GM23338 (cell line): ENCODE measurements around the gene MRPL1. TPM values are rescaled to one million over a fixed set of nuclear protein-coding genes. Genes with fewer than 3 reads are reported as not detected.

Experiments used
- ATAC-seq: fragments of 200-7000 bp; cut with Tn5 transposase; 3 replicates; pipeline ENCODE4 v1.9.1; 2020
- DNase-seq: peaks from one replicate; pipeline ENCODE4 v3.0.0-alpha.2; 2015; ENCODE audit warnings: low spot score
- H2AFZ ChIP-seq: fragments of 200-600 bp; sonication (generic); 2 replicates; pipeline ENCODE4 v1.8.0; 2016; ENCODE audit warnings: antibody characterized with exemption, mild to moderate bottlenecking, moderate library complexity
- H3F3A ChIP-seq: fragments of 200-600 bp; sonication (generic); replicated peaks from 2 replicates; pipeline ENCODE4 v1.8.0; 2017; ENCODE audit warnings: antibody characterized with exemption, mixed run types, low read depth
- H3K27ac ChIP-seq: fragments of 200-600 bp; sonication (generic); 2 replicates; pipeline ENCODE4 v1.6.1; 2016; ENCODE audit warnings: low read depth
- H3K27me3 ChIP-seq: fragments of 200-600 bp; sonication (generic); 2 replicates; pipeline ENCODE4 v1.8.0; 2016; ENCODE audit warnings: mild to moderate bottlenecking, mixed run types, moderate library complexity; ENCODE audit not compliant: insufficient read depth
- H3K36me3 ChIP-seq: fragments of 200-600 bp; sonication (generic); 2 replicates; pipeline ENCODE4 v1.8.0; 2016; ENCODE audit warnings: mild to moderate bottlenecking; ENCODE audit not compliant: insufficient read depth
- H3K4me1 ChIP-seq: fragments of 200-600 bp; sonication (generic); 2 replicates; pipeline ENCODE4 v1.8.0; 2016; ENCODE audit warnings: mild to moderate bottlenecking, moderate library complexity; ENCODE audit not compliant: insufficient read depth
- H3K4me2 ChIP-seq: fragments of 200-600 bp; sonication (generic); 2 replicates; pipeline ENCODE4 v1.7.1; 2017; ENCODE audit warnings: mixed run types
- H3K4me3 ChIP-seq: fragments of 200-600 bp; sonication (generic); 2 replicates; pipeline ENCODE4 v1.6.1; 2016; ENCODE audit warnings: mixed run types
- H3K79me2 ChIP-seq: fragments of 200-600 bp; sonication (generic); replicated peaks from 2 replicates; pipeline ENCODE4 v1.8.0; 2017; ENCODE audit warnings: mild to moderate bottlenecking; ENCODE audit not compliant: insufficient read depth
- H3K9me2 ChIP-seq: fragments of 200-600 bp; sonication (generic); 2 replicates; pipeline ENCODE4 v1.8.0; 2017; ENCODE audit not compliant: insufficient read depth
- H4K20me1 ChIP-seq: fragments of 200-600 bp; sonication (generic); replicated peaks from 2 replicates; pipeline ENCODE4 v1.8.0; 2017; ENCODE audit warnings: mild to moderate bottlenecking; ENCODE audit not compliant: insufficient read depth
- H3K27ac Mint-ChIP-seq: 2 replicates; pipeline ENCODE4 v1.8.0; 2020; ENCODE audit warnings: inconsistent platforms, mild to moderate bottlenecking, moderate library complexity, mixed read lengths
- H3K27me3 Mint-ChIP-seq: 3 replicates; pipeline ENCODE4 v1.8.0; 2022; ENCODE audit warnings: low read depth, mild to moderate bottlenecking, moderate library complexity, mixed read lengths, inconsistent platforms; ENCODE audit not compliant: insufficient read depth, poor library complexity
- H3K36me3 Mint-ChIP-seq: 3 replicates; pipeline ENCODE4 v1.8.0; 2021; ENCODE audit warnings: low read depth, mild to moderate bottlenecking, inconsistent platforms, moderate library complexity, mixed read lengths
- H3K4me1 Mint-ChIP-seq: 3 replicates; pipeline ENCODE4 v1.8.0; 2020; ENCODE audit warnings: mild to moderate bottlenecking, inconsistent platforms, mixed read lengths
- H3K4me3 Mint-ChIP-seq: 3 replicates; pipeline ENCODE4 v1.8.0; 2021; ENCODE audit warnings: moderate library complexity, mild to moderate bottlenecking, inconsistent platforms, mixed read lengths
- H3K9me3 Mint-ChIP-seq: 3 replicates; pipeline ENCODE4 v1.8.0; 2020; ENCODE audit warnings: moderate library complexity, mild to moderate bottlenecking, inconsistent platforms, mixed read lengths
- CREB1 ChIP-seq: fragments of 250-450 bp; sonication (Bioruptor Pico); IDR thresholded peaks from 2 replicates; pipeline ENCODE4 v1.5.0; 2020; ENCODE audit warnings: low read depth, mild to moderate bottlenecking, moderate library complexity
- CTCF ChIP-seq, 2 experiments: fragments of 200-600 bp in 1 of 2; sonication (generic) in 1 of 2; conservative IDR thresholded peaks; 2 replicates each; pipeline versions ENCODE4 v1.5.1 to v1.6.1; 2016 to 2017; ENCODE audit warnings: antibody characterized with exemption in 2 of 2, low read depth in 2 of 2, mild to moderate bottlenecking in 2 of 2, moderate library complexity in 1 of 2
- ETS1 ChIP-seq: IDR thresholded peaks from 2 replicates; pipeline ENCODE4 v1.6.1; 2016; ENCODE audit warnings: antibody characterized with exemption
- EZH2 ChIP-seq: fragments of 200-600 bp; sonication (generic); IDR thresholded peaks from one replicate; pipeline ENCODE4 v1.8.0; 2017; ENCODE audit warnings: antibody characterized with exemption, mild to moderate bottlenecking, low read depth; ENCODE audit not compliant: unreplicated experiment
- EZH2phosphoT487 ChIP-seq: fragments of 200-600 bp; sonication (generic); IDR thresholded peaks from one replicate; pipeline ENCODE4 v1.8.1; 2018; ENCODE audit warnings: antibody characterized with exemption; ENCODE audit not compliant: unreplicated experiment
- JUNB ChIP-seq: IDR thresholded peaks from one replicate; pipeline ENCODE4 v1.6.1; 2016; ENCODE audit warnings: antibody characterized with exemption; ENCODE audit not compliant: unreplicated experiment
- NANOG ChIP-seq: IDR thresholded peaks from 2 replicates; pipeline ENCODE4 v1.6.1; 2016; ENCODE audit warnings: antibody characterized with exemption, borderline replicate concordance
- POLR2AphosphoS5 ChIP-seq: IDR thresholded peaks from 2 replicates; pipeline ENCODE4 v1.6.1; 2016; ENCODE audit warnings: antibody characterized with exemption, low read depth
- STAT1 ChIP-seq: IDR thresholded peaks from one replicate; pipeline ENCODE4 v1.6.1; 2016; ENCODE audit warnings: antibody characterized with exemption; ENCODE audit not compliant: unreplicated experiment
- ZNF114 ChIP-seq: fragments of 250-450 bp; sonication (Bioruptor Pico); IDR thresholded peaks from 2 replicates; pipeline ENCODE4 v1.5.0; 2020; ENCODE audit warnings: mild to moderate bottlenecking, moderate library complexity
- ZNF331 ChIP-seq: fragments of 250-450 bp; sonication (Bioruptor Pico); IDR thresholded peaks from 2 replicates; pipeline ENCODE4 v1.5.0; 2020; ENCODE audit warnings: low read depth, mild to moderate bottlenecking, moderate library complexity
- polyA plus RNA-seq: library from polyadenylated mRNA; unstranded; fragments of >200 nt; fragmentation: Nextera tagmentation; extraction: Ambion mirVana; gene quantifications from 2 replicates; pipeline ENCODE4 v1.2.1, GENCODE V29; 2016
- total RNA-seq: library from RNA; depleted of rRNA; stranded (reverse); fragments of >200 nt; shearing (Covaris generic); gene quantifications from 2 replicates; pipeline ENCODE4 v1.2.3, GENCODE V29; 2014
- TF ChIP-seq, protein P1 (sequence below): IDR thresholded peaks from one replicate; pipeline ENCODE4 v1.6.1; 2018; ENCODE audit warnings: antibody characterized with exemption; ENCODE audit not compliant: unreplicated experiment
- TF ChIP-seq, protein P2 (sequence below): fragments of 250-450 bp; sonication (Bioruptor Pico); IDR thresholded peaks from 2 replicates; pipeline ENCODE4 v1.5.0; 2020; ENCODE audit warnings: mild to moderate bottlenecking, moderate library complexity

The MRPL1 gene
- total and polyA plus RNA-seq, 2 experiments from 2014 or later: 29.2 to 46.5 TPM

GRCh38 chr4:77861495-77861894, 1.1 kb upstream of the MRPL1 start:
- Mint-ChIP-seq H3K36me3 (peaks cover 14% of the 10 kb centered on the region), H3K4me3 (peak overlapping the region; percentile 93), H3K27ac (peak overlapping the region; percentile 99), H3K9me3 (no peaks in the 10 kb centered on the region; the same call in 2 of the 3 replicates), H3K4me1 (peaks cover 17% of the 10 kb centered on the region), H3K27me3 (peaks cover 8% of the 10 kb centered on the region)
- H3K4me1 ChIP-seq: 0 out of 2 replicates have a peak, but pooled peaks cover 6% of the 10 kb centered on the region
- peak; percentile 15 for DNase-seq
- H4K20me1 ChIP-seq: no peaks in the 10 kb centered on the region
- H3K27me3 ChIP-seq: no peaks in the 10 kb centered on the region
- no peaks in the 10 kb centered on the region for H3K9me2 ChIP-seq
- H3K27ac ChIP-seq: peak overlapping the region; percentile 97; the same call in 1 of the 2 replicates
- H3K4me3 ChIP-seq: peak overlapping the region; percentile 70
- TF ChIP-seq ETS1: no peak
- no peak for TF ChIP-seq ZNF114 (CRISPR knock-in tag)
- no peak for TF ChIP-seq CREB1 (CRISPR knock-in tag)
- TF ChIP-seq JUNB: no peak
- TF ChIP-seq POLR2AphosphoS5: no peak
- TF ChIP-seq, protein P1, sequence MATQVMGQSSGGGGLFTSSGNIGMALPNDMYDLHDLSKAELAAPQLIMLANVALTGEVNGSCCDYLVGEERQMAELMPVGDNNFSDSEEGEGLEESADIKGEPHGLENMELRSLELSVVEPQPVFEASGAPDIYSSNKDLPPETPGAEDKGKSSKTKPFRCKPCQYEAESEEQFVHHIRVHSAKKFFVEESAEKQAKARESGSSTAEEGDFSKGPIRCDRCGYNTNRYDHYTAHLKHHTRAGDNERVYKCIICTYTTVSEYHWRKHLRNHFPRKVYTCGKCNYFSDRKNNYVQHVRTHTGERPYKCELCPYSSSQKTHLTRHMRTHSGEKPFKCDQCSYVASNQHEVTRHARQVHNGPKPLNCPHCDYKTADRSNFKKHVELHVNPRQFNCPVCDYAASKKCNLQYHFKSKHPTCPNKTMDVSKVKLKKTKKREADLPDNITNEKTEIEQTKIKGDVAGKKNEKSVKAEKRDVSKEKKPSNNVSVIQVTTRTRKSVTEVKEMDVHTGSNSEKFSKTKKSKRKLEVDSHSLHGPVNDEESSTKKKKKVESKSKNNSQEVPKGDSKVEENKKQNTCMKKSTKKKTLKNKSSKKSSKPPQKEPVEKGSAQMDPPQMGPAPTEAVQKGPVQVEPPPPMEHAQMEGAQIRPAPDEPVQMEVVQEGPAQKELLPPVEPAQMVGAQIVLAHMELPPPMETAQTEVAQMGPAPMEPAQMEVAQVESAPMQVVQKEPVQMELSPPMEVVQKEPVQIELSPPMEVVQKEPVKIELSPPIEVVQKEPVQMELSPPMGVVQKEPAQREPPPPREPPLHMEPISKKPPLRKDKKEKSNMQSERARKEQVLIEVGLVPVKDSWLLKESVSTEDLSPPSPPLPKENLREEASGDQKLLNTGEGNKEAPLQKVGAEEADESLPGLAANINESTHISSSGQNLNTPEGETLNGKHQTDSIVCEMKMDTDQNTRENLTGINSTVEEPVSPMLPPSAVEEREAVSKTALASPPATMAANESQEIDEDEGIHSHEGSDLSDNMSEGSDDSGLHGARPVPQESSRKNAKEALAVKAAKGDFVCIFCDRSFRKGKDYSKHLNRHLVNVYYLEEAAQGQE: no peak
- no peak for TF ChIP-seq NANOG
- no peak for TF ChIP-seq EZH2
- TF ChIP-seq, protein P2, sequence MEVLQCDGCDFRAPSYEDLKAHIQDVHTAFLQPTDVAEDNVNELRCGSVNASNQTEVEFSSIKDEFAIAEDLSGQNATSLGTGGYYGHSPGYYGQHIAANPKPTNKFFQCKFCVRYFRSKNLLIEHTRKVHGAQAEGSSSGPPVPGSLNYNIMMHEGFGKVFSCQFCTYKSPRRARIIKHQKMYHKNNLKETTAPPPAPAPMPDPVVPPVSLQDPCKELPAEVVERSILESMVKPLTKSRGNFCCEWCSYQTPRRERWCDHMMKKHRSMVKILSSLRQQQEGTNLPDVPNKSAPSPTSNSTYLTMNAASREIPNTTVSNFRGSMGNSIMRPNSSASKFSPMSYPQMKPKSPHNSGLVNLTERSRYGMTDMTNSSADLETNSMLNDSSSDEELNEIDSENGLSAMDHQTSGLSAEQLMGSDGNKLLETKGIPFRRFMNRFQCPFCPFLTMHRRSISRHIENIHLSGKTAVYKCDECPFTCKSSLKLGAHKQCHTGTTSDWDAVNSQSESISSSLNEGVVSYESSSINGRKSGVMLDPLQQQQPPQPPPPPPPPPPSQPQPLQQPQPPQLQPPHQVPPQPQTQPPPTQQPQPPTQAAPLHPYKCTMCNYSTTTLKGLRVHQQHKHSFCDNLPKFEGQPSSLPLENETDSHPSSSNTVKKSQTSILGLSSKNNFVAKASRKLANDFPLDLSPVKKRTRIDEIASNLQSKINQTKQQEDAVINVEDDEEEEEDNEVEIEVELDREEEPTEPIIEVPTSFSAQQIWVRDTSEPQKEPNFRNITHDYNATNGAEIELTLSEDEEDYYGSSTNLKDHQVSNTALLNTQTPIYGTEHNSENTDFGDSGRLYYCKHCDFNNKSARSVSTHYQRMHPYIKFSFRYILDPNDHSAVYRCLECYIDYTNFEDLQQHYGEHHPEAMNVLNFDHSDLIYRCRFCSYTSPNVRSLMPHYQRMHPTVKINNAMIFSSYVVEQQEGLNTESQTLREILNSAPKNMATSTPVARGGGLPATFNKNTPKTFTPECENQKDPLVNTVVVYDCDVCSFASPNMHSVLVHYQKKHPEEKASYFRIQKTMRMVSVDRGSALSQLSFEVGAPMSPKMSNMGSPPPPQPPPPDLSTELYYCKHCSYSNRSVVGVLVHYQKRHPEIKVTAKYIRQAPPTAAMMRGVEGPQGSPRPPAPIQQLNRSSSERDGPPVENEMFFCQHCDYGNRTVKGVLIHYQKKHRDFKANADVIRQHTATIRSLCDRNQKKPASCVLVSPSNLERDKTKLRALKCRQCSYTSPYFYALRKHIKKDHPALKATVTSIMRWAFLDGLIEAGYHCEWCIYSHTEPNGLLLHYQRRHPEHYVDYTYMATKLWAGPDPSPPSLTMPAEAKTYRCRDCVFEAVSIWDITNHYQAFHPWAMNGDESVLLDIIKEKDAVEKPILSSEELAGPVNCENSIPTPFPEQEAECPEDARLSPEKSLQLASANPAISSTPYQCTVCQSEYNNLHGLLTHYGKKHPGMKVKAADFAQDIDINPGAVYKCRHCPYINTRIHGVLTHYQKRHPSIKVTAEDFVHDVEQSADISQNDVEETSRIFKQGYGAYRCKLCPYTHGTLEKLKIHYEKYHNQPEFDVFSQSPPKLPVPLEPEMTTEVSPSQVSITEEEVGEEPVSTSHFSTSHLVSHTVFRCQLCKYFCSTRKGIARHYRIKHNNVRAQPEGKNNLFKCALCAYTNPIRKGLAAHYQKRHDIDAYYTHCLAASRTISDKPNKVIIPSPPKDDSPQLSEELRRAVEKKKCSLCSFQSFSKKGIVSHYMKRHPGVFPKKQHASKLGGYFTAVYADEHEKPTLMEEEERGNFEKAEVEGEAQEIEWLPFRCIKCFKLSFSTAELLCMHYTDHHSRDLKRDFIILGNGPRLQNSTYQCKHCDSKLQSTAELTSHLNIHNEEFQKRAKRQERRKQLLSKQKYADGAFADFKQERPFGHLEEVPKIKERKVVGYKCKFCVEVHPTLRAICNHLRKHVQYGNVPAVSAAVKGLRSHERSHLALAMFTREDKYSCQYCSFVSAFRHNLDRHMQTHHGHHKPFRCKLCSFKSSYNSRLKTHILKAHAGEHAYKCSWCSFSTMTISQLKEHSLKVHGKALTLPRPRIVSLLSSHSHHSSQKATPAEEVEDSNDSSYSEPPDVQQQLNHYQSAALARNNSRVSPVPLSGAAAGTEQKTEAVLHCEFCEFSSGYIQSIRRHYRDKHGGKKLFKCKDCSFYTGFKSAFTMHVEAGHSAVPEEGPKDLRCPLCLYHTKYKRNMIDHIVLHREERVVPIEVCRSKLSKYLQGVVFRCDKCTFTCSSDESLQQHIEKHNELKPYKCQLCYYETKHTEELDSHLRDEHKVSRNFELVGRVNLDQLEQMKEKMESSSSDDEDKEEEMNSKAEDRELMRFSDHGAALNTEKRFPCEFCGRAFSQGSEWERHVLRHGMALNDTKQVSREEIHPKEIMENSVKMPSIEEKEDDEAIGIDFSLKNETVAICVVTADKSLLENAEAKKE (CRISPR knock-in tag): no peak
- no peak for TF ChIP-seq ZNF331 (CRISPR knock-in tag)
- no peak for TF ChIP-seq CTCF (conservative IDR thresholded peaks at IDR 0.05; ENCODE audit: low read depth in 2 of 2)
- no peak for TF ChIP-seq STAT1
- TF ChIP-seq EZH2phosphoT487: no peak
- H3K79me2 ChIP-seq: peaks cover 33% of the 10 kb centered on the region
- H3K4me2 ChIP-seq: peak overlapping the region; percentile 77
- ATAC-seq: no peak
- H3K36me3 ChIP-seq: no peaks in the 10 kb centered on the region
- peak overlapping the region; percentile 34; the same call in 1 of the 2 replicates for H2AFZ ChIP-seq
- H3F3A ChIP-seq: no peaks in the 10 kb centered on the region
